ENCODE data around the gene SRD5A2. TPM values are rescaled to one million over a fixed set of nuclear protein-coding genes. Genes with fewer than 3 reads are reported as not detected.

The SRD5A2 gene
- total RNA-seq, 4 donors from 2014 or later, result not detected

DNA sequence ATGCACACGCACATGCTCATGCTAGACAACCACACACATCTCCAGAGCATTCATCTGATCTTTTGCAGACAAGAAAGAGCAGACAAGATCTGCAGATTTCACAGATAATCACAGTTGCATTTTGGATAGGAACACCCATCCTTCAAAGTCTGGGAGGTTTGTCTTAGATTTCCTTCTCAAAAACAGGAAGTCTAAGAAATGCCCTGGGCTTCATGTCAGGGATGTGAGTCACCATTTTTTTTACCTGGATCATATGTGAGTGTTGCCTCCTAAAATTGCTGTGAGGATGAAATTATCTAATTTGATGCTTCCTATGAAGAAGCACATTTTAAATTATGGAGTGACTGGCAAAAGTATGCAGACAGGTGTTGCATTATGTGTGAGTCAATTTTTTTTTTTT, 46.1 kb downstream of the SRD5A2 start:
- DNase-seq (ENCODE audit: low spot score) (no peak), ATAC-seq (ENCODE audit: low FRiP score) (no peak)
- TF ChIP-seq CTCF (IDR thresholded peaks at IDR 0.05), result no peak

- DNase-seq (ENCODE audit: low spot score) (no peak), ATAC-seq (ENCODE audit: low FRiP score) (no peak)
- no peak for TF ChIP-seq CTCF (IDR thresholded peaks at IDR 0.05)
Measured at GRCh38 chr2:31533036-31533435, 47.7 kb downstream of the SRD5A2 start.

- ATAC-seq (ENCODE audit: low FRiP score) (no peak), DNase-seq (ENCODE audit: low spot score) (no peak)
- TF ChIP-seq CTCF (IDR thresholded peaks at IDR 0.05), result no peak
Measured at GRCh38 chr2:31531101-31531500, 49.6 kb downstream of the SRD5A2 start.

DNA sequence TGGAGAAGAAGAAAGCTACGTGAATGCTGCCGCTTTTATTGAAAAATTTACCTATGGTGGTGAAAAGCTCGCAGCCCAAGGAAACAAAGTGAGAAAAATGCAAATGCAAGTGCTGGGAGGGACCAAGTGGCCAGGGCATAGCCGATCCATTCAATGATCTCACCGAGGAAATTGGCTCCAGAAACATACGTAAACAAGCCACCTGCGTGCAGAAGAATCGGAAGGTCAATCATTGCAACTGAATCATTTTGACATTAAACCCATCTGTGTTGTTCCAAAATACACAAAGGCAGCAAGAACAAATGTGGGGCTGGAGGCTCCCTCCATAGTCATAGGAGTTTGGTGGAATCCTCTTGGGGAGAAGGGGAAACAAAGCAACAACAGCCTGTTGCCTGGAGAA, 51.5 kb downstream of the SRD5A2 start:
- ATAC-seq (ENCODE audit: low FRiP score), result no peak

GRCh38 chr2:31528823-31529222, 51.9 kb downstream of the SRD5A2 start:
- no peak for DNase-seq (ENCODE audit: low spot score)
- ATAC-seq (ENCODE audit: low FRiP score), result no peak
- TF ChIP-seq CTCF (IDR thresholded peaks at IDR 0.05), result no peak

More for the DNA sequence above, 51.5 kb downstream of the SRD5A2 start:
- TF ChIP-seq CTCF (IDR thresholded peaks at IDR 0.05), result no peak
- DNase-seq (ENCODE audit: low spot score), result no peak

DNA sequence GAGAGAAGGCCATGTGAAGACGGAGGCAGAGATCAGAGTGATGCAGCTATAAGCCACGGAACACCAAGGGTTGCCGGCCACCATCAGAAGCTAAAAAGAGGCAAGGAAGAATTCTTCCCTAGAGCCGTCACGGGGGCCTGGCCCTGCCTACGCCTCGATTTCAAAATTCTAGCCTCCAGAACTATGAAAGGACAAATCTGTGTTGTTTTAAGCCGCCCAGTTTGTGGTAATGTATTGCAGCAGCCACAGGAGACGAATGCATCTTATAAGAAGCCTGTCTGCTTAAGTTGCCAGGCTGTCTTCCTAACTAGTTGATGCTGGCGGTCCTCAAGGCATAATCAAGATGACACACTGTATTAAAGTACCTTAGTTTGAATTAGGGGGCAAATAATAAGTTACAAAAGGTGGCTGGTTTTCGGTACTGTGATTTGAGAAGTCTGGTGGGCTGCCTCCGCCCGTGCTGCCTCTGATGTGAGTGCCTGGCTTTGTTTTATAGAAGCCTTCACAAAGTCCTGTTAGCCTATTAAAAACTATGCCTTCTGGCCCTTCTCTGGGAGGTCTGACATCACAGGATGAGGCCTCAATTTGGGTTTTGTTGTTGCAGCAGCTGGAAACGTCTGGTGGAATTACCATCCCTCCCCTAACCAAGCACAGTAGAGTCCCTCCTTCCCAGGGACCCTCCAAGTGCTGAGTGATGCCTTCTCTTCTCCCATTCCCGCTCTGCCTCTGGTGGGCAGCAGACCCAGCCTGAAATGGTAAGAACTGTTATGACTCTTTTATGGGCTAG, 53.6 kb downstream of the SRD5A2 start:
- DNase-seq (ENCODE audit: low spot score), result no peak
- ATAC-seq (ENCODE audit: low FRiP score), result no peak
- TF ChIP-seq CTCF (IDR thresholded peaks at IDR 0.05), result no peak

DNA sequence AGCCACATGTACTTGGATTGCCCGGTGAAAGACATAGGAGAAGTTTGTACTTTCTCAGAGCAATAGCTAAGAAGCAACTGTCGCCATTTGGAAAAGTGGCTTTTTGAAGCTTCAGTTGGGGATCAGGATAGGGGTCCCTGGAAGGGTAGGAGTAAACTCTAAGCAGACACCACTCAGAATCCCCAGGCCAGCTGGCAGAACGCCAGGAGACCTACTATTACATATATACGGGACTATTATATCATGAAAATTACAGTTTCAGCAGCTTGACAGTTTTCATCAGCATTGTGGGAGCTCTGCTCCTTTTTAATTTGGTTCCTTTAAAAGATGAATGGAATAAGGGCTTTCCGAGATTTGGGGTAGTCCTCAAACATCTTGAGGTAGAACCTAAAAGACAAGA, 54.9 kb downstream of the SRD5A2 start:
- TF ChIP-seq CTCF (IDR thresholded peaks at IDR 0.05), result no peak
- ATAC-seq (ENCODE audit: low FRiP score), result no peak
- DNase-seq (ENCODE audit: low spot score), result no peak

Measured in omental fat pad (tissue), 4 donors.